SK-N-SH (cell line): Measurements from ENCODE around the gene PTCD2. TPM values are rescaled to one million over a fixed set of nuclear protein-coding genes. Genes with fewer than 3 reads are reported as not detected.

ENCODE experiments used
- CTCF ChIA-PET: fragments of 300-600, 350-600 bp; formaldehyde crosslinking; extraction: SDS; loops from one replicate; lab custom pipeline; 2021; lab: Yijun Ruan, JAX
- POLR2A ChIA-PET: fragments of 350-600 bp; sonication (Branson Sonifier 250); formaldehyde crosslinking; extraction: SDS; loops from one replicate; lab custom pipeline; 2020; ENCODE audit warnings: antibody characterized with exemption, inconsistent platforms; lab: Yijun Ruan, JAX
- DNase-seq: peaks from one replicate; pipeline ENCODE4 v3.0.0; 2012
- H2AFZ ChIP-seq: fragments of 200-600 bp; sonication (generic); 2 replicates; pipeline ENCODE4 v1.8.1; 2016; ENCODE audit warnings: antibody characterized with exemption, mild to moderate bottlenecking, low read depth
- H3F3A ChIP-seq: fragments of 200-600 bp; sonication (generic); replicated peaks from 2 replicates; pipeline ENCODE3; 2016; ENCODE audit warnings: antibody characterized with exemption, mild to moderate bottlenecking; ENCODE audit not compliant: insufficient read depth
- H3K27ac ChIP-seq, 2 experiments: fragments of 200-500 bp in 1 of 2; fragments of 200-600 bp in 1 of 2; sonication (Bioruptor generic) in 1 of 2; sonication (generic), shearing (Covaris generic) in 1 of 2; 2 replicates each; pipeline versions ENCODE4 v1.5.1 to v1.6.1; 2014 to 2016; ENCODE audit warnings: low read depth in 2 of 2, inconsistent platforms in 1 of 2, low read length in 1 of 2, mild to moderate bottlenecking in 1 of 2, mixed read lengths in 1 of 2
- H3K27me3 ChIP-seq: fragments of 200-600 bp; sonication (generic), shearing (Covaris generic); 2 replicates; pipeline ENCODE4 v1.6.1; 2016; ENCODE audit warnings: mixed run types; ENCODE audit not compliant: insufficient read depth
- H3K36me3 ChIP-seq, 2 experiments: fragments of 200-500 bp in 1 of 2; fragments of 200-600 bp in 1 of 2; sonication (Bioruptor generic) in 1 of 2; sonication (generic) in 1 of 2; replicated peaks in 1 of 2; 2 replicates each; pipeline versions ENCODE3 to v1.5.1; 2014 to 2016; ENCODE audit warnings: low read length in 1 of 2, mild to moderate bottlenecking in 1 of 2; ENCODE audit not compliant: insufficient read depth in 2 of 2, control insufficient read depth in 1 of 2
- H3K4me1 ChIP-seq, 2 experiments: fragments of 200-500 bp in 1 of 2; fragments of 200-600 bp in 1 of 2; sonication (Bioruptor generic) in 1 of 2; sonication (generic), shearing (Covaris generic) in 1 of 2; 2 replicates each; pipeline versions ENCODE4 v1.5.1 to v1.6.1; 2014 to 2016; ENCODE audit warnings: low read depth in 1 of 2, low read length in 1 of 2, mixed run types in 1 of 2; ENCODE audit not compliant: insufficient read depth in 2 of 2, control insufficient read depth in 1 of 2
- H3K4me2 ChIP-seq: fragments of 200-600 bp; sonication (generic), shearing (Covaris generic); 2 replicates; pipeline ENCODE4 v1.6.1; 2017; ENCODE audit warnings: mixed run types
- H3K4me3 ChIP-seq, 2 experiments: fragments of 200-500 bp in 1 of 2; fragments of 200-600 bp in 1 of 2; sonication (Bioruptor generic) in 1 of 2; sonication (generic), shearing (Covaris generic) in 1 of 2; 2 replicates each; pipeline versions ENCODE4 v1.5.1 to v1.8.1; 2014 to 2016; ENCODE audit warnings: low read depth in 2 of 2, inconsistent platforms in 1 of 2, low read length in 1 of 2, mild to moderate bottlenecking in 1 of 2, mixed read lengths in 1 of 2, moderate library complexity in 1 of 2
- H3K79me2 ChIP-seq: fragments of 200-600 bp; sonication (generic); 2 replicates; pipeline ENCODE4 v1.8.1; 2017; ENCODE audit warnings: mild to moderate bottlenecking; ENCODE audit not compliant: insufficient read depth
- H3K9ac ChIP-seq: fragments of 200-600 bp; sonication (generic); 2 replicates; pipeline ENCODE4 v1.6.1; 2017; ENCODE audit warnings: mixed run types
- H3K9me2 ChIP-seq: fragments of 200-600 bp; sonication (generic); 2 replicates; pipeline ENCODE4 v1.6.1; 2017; ENCODE audit warnings: mixed run types
- H3K9me3 ChIP-seq: fragments of 200-600 bp; sonication (generic); 2 replicates; pipeline ENCODE4 v1.6.1; 2017; ENCODE audit warnings: mixed run types, mild to moderate bottlenecking, moderate library complexity
- H4K20me1 ChIP-seq: fragments of 200-600 bp; sonication (generic); 2 replicates; pipeline ENCODE4 v1.6.1; 2017; ENCODE audit warnings: mild to moderate bottlenecking, mixed run types; ENCODE audit not compliant: insufficient read depth
- CHD2 ChIP-seq: fragments of 150-350 bp; IDR thresholded peaks from 2 replicates; pipeline ENCODE4 v1.6.1; 2018; ENCODE audit warnings: low read length; ENCODE audit not compliant: partially characterized antibody
- FOSL2 ChIP-seq: IDR thresholded peaks from 2 replicates; pipeline ENCODE4 v1.4.0; 2012; ENCODE audit warnings: low read depth, mild to moderate bottlenecking, moderate library complexity, borderline replicate concordance
- FOXM1 ChIP-seq: IDR thresholded peaks from 2 replicates; pipeline ENCODE4 v1.4.0; 2012; ENCODE audit warnings: low read depth, mild to moderate bottlenecking
- GABPA ChIP-seq: IDR thresholded peaks from 2 replicates; pipeline ENCODE4 v1.4.0; 2012; ENCODE audit warnings: low read depth, mild to moderate bottlenecking
- GATA2 ChIP-seq: sonication (generic); formaldehyde crosslinking; IDR thresholded peaks from 2 replicates; pipeline ENCODE4 v1.5.0; 2020; ENCODE audit warnings: mild to moderate bottlenecking, missing genetic modification reagents
- MXI1 ChIP-seq: IDR thresholded peaks from 2 replicates; pipeline ENCODE4 v1.6.1; 2012; ENCODE audit warnings: mild to moderate bottlenecking, low read depth, low read length, improper control_type of control experiment
- RFX5 ChIP-seq: IDR thresholded peaks from 2 replicates; pipeline ENCODE4 v1.6.1; 2012; ENCODE audit warnings: mild to moderate bottlenecking, improper control_type of control experiment, low read length
- SIN3A ChIP-seq: IDR thresholded peaks from 2 replicates; pipeline ENCODE4 v1.6.1; 2012; ENCODE audit warnings: low read depth, mild to moderate bottlenecking, low read length, moderate library complexity, borderline replicate concordance
- SMC3 ChIP-seq: IDR thresholded peaks from 2 replicates; pipeline ENCODE4 v1.6.1; 2012; ENCODE audit warnings: low read depth, low read length, improper control_type of control experiment
- TAF1 ChIP-seq: IDR thresholded peaks from 2 replicates; pipeline ENCODE4 v1.6.1; 2012; ENCODE audit warnings: low read depth, mild to moderate bottlenecking, low read length, moderate library complexity, borderline replicate concordance
- TCF12 ChIP-seq: IDR thresholded peaks from 2 replicates; pipeline ENCODE4 v1.4.0; 2012
- TEAD4 ChIP-seq: IDR thresholded peaks from 2 replicates; pipeline ENCODE4 v1.4.0; 2012; ENCODE audit warnings: mild to moderate bottlenecking, borderline replicate concordance; ENCODE audit not compliant: insufficient read depth
- YY1 ChIP-seq: IDR thresholded peaks from 2 replicates; pipeline ENCODE4 v1.4.0; 2012; ENCODE audit warnings: low read depth, mild to moderate bottlenecking
- WGBS: methylation state at CpG from one replicate; pipeline ENCODE4 v1.1.6; 2017; ENCODE audit warnings: low lambda C conversion rate; 5-methylcytosine and 5-hydroxymethylcytosine counted together
- polyA plus RNA-seq, 3 experiments: library from polyadenylated mRNA; depleted of rRNA; stranded (reverse); fragments of >200 nt; gene quantifications; 2 replicates each; pipeline ENCODE4 v1.2.3, GENCODE V29; 2012
- TF ChIP-seq, protein P1 (sequence below): fragments of 200-600 bp; sonication (generic); IDR thresholded peaks from 2 replicates; pipeline ENCODE4 v1.6.1; 2017; ENCODE audit warnings: antibody characterized with exemption, mild to moderate bottlenecking, moderate library complexity
- TF ChIP-seq, protein P2 (sequence below): fragments of 150-350 bp; IDR thresholded peaks from 2 replicates; pipeline ENCODE4 v1.6.1; 2016; ENCODE audit warnings: mild to moderate bottlenecking, low read depth, low read length
- TF ChIP-seq, protein P3 (sequence below): fragments of 150-350 bp; IDR thresholded peaks from 2 replicates; pipeline ENCODE4 v1.6.1; 2017; ENCODE audit warnings: antibody characterized with exemption, low read length, low read depth, borderline replicate concordance

PTCD2 gene
- polyA plus RNA-seq, 1 of the 3 experiments (the other 2 are of a cell fraction) = 6.7 TPM

DNA sequence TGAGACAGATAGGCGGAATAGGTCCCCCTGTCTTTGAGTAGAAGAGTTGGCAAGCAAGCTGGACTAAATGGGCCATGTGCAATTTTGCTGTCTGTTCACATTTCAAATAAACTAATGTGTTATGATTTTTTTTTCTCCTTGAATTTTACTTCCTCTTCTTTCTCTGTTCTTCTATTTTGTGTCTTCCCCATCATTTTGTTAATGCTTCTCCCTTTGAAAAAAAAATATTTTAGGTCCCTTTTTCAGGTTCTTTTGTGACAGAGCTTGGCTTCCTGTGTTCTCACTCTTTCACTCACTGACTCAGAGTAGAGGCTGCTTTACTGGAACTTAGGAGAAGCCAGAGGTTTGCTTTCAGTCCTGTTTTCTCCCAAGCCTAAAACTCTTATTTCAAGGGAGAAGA is 48.1 kb downstream of the PTCD2 start:
- Histone ChIP-seq H4K20me1 (no peaks in the 10 kb centered on the region), H2AFZ (no peak overlapping the region), H3K27ac (no peak overlapping the region), H3K4me2 (no peak overlapping the region), H3K27me3 (no peaks in the 10 kb centered on the region), H3K79me2 (no peaks in the 10 kb centered on the region), H3K9ac (no peak overlapping the region), H3K4me3 (no peak overlapping the region), H3K9me3 (no peaks in the 10 kb centered on the region), H3F3A (peaks cover 4% of the 10 kb centered on the region), H3K4me1 (peaks cover 10 to 13% of the 10 kb centered on the region in 2 experiments; a peak in 3 of 4 replicates), H3K9me2 (no peaks in the 10 kb centered on the region), H3K36me3 (no peaks in the 10 kb centered on the region)
- POLR2A ChIA-PET = no interaction called here
- WGBS = 94% methylated on average over 1 of the region's 1 CpG
- TF ChIP-seq RFX5 (no peak), YY1 (no peak), TCF12 (no peak), TEAD4 (no peak), SMC3 (no peak), FOXM1 (no peak), FOSL2 (no peak), MXI1 (no peak), SIN3A (no peak), CHD2 (no peak), GATA2 (CRISPR knock-in tag) (no peak), TAF1 (no peak), GABPA (no peak)
- TF ChIP-seq, protein P1, sequence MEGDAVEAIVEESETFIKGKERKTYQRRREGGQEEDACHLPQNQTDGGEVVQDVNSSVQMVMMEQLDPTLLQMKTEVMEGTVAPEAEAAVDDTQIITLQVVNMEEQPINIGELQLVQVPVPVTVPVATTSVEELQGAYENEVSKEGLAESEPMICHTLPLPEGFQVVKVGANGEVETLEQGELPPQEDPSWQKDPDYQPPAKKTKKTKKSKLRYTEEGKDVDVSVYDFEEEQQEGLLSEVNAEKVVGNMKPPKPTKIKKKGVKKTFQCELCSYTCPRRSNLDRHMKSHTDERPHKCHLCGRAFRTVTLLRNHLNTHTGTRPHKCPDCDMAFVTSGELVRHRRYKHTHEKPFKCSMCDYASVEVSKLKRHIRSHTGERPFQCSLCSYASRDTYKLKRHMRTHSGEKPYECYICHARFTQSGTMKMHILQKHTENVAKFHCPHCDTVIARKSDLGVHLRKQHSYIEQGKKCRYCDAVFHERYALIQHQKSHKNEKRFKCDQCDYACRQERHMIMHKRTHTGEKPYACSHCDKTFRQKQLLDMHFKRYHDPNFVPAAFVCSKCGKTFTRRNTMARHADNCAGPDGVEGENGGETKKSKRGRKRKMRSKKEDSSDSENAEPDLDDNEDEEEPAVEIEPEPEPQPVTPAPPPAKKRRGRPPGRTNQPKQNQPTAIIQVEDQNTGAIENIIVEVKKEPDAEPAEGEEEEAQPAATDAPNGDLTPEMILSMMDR = no peak
- TF ChIP-seq, protein P2, sequence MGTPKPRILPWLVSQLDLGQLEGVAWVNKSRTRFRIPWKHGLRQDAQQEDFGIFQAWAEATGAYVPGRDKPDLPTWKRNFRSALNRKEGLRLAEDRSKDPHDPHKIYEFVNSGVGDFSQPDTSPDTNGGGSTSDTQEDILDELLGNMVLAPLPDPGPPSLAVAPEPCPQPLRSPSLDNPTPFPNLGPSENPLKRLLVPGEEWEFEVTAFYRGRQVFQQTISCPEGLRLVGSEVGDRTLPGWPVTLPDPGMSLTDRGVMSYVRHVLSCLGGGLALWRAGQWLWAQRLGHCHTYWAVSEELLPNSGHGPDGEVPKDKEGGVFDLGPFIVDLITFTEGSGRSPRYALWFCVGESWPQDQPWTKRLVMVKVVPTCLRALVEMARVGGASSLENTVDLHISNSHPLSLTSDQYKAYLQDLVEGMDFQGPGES = no peak
- TF ChIP-seq, protein P3, sequence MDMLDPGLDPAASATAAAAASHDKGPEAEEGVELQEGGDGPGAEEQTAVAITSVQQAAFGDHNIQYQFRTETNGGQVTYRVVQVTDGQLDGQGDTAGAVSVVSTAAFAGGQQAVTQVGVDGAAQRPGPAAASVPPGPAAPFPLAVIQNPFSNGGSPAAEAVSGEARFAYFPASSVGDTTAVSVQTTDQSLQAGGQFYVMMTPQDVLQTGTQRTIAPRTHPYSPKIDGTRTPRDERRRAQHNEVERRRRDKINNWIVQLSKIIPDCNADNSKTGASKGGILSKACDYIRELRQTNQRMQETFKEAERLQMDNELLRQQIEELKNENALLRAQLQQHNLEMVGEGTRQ = no peak
- CTCF ChIA-PET = interaction anchor here (0.6 to 5.4 kb wide), 7 partner anchors 10 to 589 kb away, joined by 3 to 64 read pairs (median 3); partner anchors contain the start of gene TNPO1
- DNase-seq = no peak
